K562 (cell line): ENCODE results near the gene NRXN3.

Experiments
- ELF1 ChIP-seq: fragments of 200-800 bp; sonication (Bioruptor generic); IDR thresholded peaks from 2 replicates; pipeline ENCODE4 v1.6.1; 2016; ENCODE audit warnings: missing genetic modification characterization, missing compliant biosample characterization
- FOS ChIP-seq: IDR thresholded peaks from 3 replicates; pipeline ENCODE4 v1.6.1; 2011; ENCODE audit not compliant: insufficient read length; ENCODE audit errors: extremely low read depth
- FOXA3 ChIP-seq, 2 experiments: fragments of 450-650 bp in 1 of 2; sonication (generic) in 1 of 2; formaldehyde crosslinking; IDR thresholded peaks in 1 of 2; conservative IDR thresholded peaks in 1 of 2; 2 replicates each; pipeline versions ENCODE4 v1.4.0 to v1.8.0; 2020 to 2022; ENCODE audit warnings: mild to moderate bottlenecking in 2 of 2, missing genetic modification reagents in 1 of 2
- HINFP ChIP-seq: fragments of 450-650 bp; conservative IDR thresholded peaks from 2 replicates; pipeline ENCODE4 v1.6.1; 2016; ENCODE audit warnings: missing genetic modification characterization, low read depth, mild to moderate bottlenecking, control low read depth, missing compliant biosample characterization
- ZNF699 ChIP-seq: fragments of 250-450 bp; sonication (Bioruptor Pico); IDR thresholded peaks from 2 replicates; pipeline ENCODE4 v1.8.0; 2021; ENCODE audit warnings: mild to moderate bottlenecking, moderate library complexity; ENCODE audit not compliant: insufficient replicate concordance

DNA sequence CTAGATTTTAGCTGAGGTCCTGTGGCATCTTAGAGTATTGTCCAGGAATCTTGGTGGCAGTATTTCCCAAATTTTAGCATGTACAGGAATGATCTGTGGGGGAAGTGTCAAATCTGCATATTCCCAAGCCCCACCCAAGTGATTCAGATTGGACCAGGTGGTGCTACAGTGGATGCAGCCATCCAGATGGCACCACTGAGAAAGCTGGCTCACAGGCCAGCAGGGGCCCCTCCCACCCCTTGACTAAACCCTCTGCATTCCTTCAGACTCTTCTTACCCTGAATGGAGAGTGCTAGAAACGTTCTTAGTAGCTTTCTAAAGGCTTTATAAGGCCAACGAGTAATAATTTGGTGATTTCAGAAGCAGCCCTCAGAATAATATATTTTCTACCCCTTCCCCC, 255.2 kb downstream of the NRXN3 start:
- TF ChIP-seq FOXA3 (CRISPR knock-in tag; conservative IDR thresholded peaks at IDR 0.05 in 1 of 2, IDR thresholded peaks at IDR 0.05 in 1 of 2): no peak
- TF ChIP-seq HINFP: no peak
- no peak for TF ChIP-seq ZNF699 (CRISPR knock-in tag)
- TF ChIP-seq ELF1 (tag): no peak
- no peak for TF ChIP-seq FOS
